H9 (cell line): ENCODE data around the gene TFF1. TPM values are rescaled to one million over a fixed set of nuclear protein-coding genes. Genes with fewer than 3 reads are reported as not detected.

Experiments used
- DNase-seq: peaks from one replicate; pipeline ENCODE4 v3.0.0-alpha.2; 2017
- H2AFZ ChIP-seq: one replicate; pipeline ENCODE4 v1.6.1; 2013; ENCODE audit warnings: mild to moderate bottlenecking, low read length, control low read depth, moderate library complexity
- H2AK5ac ChIP-seq: 2 replicates; pipeline ENCODE4 v1.6.1; 2013; ENCODE audit warnings: low read length, control low read depth, mixed read lengths; ENCODE audit not compliant: insufficient read length
- H2BK120ac ChIP-seq: one replicate; pipeline ENCODE4 v1.6.1; 2013; ENCODE audit warnings: low read depth, mild to moderate bottlenecking, low read length, control low read depth, inconsistent platforms; ENCODE audit not compliant: poor library complexity, severe bottlenecking
- H2BK12ac ChIP-seq: 2 replicates; pipeline ENCODE4 v1.6.1; 2013; ENCODE audit warnings: low read length, control low read depth, mixed read lengths, low read depth; ENCODE audit not compliant: insufficient read length
- H2BK15ac ChIP-seq: 2 replicates; pipeline ENCODE4 v1.6.1; 2013; ENCODE audit warnings: low read depth, low read length, control low read depth
- H2BK20ac ChIP-seq: one replicate; pipeline ENCODE4 v1.6.1; 2013; ENCODE audit warnings: low read depth, mild to moderate bottlenecking, low read length, control low read depth, inconsistent platforms; ENCODE audit not compliant: poor library complexity, severe bottlenecking
- H2BK5ac ChIP-seq: 2 replicates; pipeline ENCODE4 v1.6.1; 2013; ENCODE audit warnings: low read length, control low read depth, mixed read lengths; ENCODE audit not compliant: insufficient read length
- H3K14ac ChIP-seq: 2 replicates; pipeline ENCODE4 v1.6.1; 2013; ENCODE audit warnings: low read length, control low read depth; ENCODE audit not compliant: insufficient read depth
- H3K18ac ChIP-seq: 2 replicates; pipeline ENCODE4 v1.6.1; 2013; ENCODE audit warnings: low read depth, mild to moderate bottlenecking, mixed read lengths, low read length, control low read depth; ENCODE audit not compliant: insufficient read length
- H3K23ac ChIP-seq: 2 replicates; pipeline ENCODE4 v1.6.1; 2013; ENCODE audit warnings: low read length, control low read depth, mixed read lengths, low read depth; ENCODE audit not compliant: insufficient read length
- H3K23me2 ChIP-seq: 2 replicates; pipeline ENCODE4 v1.6.1; 2013; ENCODE audit warnings: low read depth, mild to moderate bottlenecking, mixed read lengths, low read length, control low read depth; ENCODE audit not compliant: insufficient read length, poor library complexity, severe bottlenecking
- H3K27ac ChIP-seq: 2 replicates; pipeline ENCODE4 v1.5.1; 2013; ENCODE audit warnings: low read length, control low read depth, mixed read lengths, low read depth; ENCODE audit not compliant: insufficient read length
- H3K27me3 ChIP-seq: 2 replicates; pipeline ENCODE4 v1.6.1; 2013; ENCODE audit warnings: low read length, control low read depth, inconsistent platforms; ENCODE audit not compliant: insufficient read depth
- H3K4ac ChIP-seq: 2 replicates; pipeline ENCODE4 v1.6.1; 2013; ENCODE audit warnings: low read depth, mild to moderate bottlenecking, control low read depth, inconsistent platforms, low read length, moderate library complexity
- H3K4me1 ChIP-seq: 2 replicates; pipeline ENCODE4 v1.6.1; 2013; ENCODE audit warnings: low read length, control low read depth, inconsistent platforms; ENCODE audit not compliant: insufficient read depth
- H3K4me2 ChIP-seq: 2 replicates; pipeline ENCODE4 v1.6.1; 2013; ENCODE audit warnings: low read length, control low read depth, mixed read lengths; ENCODE audit not compliant: insufficient read length, insufficient read depth
- H3K56ac ChIP-seq: 2 replicates; pipeline ENCODE4 v1.6.1; 2013; ENCODE audit warnings: low read depth, mild to moderate bottlenecking, mixed read lengths, low read length, control low read depth; ENCODE audit not compliant: insufficient read length
- H3K79me1 ChIP-seq: 2 replicates; pipeline ENCODE4 v1.6.1; 2013; ENCODE audit warnings: low read depth, mild to moderate bottlenecking, moderate library complexity, low read length, control low read depth, inconsistent platforms; ENCODE audit not compliant: insufficient read depth, poor library complexity, severe bottlenecking
- H3K79me2 ChIP-seq: 2 replicates; pipeline ENCODE4 v1.6.1; 2013; ENCODE audit warnings: low read length, control low read depth, inconsistent platforms; ENCODE audit not compliant: insufficient read depth
- H3K9ac ChIP-seq: 2 replicates; pipeline ENCODE4 v1.6.1; 2013; ENCODE audit warnings: low read length, control low read depth, mixed read lengths; ENCODE audit not compliant: insufficient read length; ENCODE audit errors: extremely low read depth
- H3K9me3 ChIP-seq: one replicate; pipeline ENCODE4 v1.6.1; 2013; ENCODE audit warnings: low read depth, low read length, inconsistent platforms; ENCODE audit not compliant: control insufficient read depth
- H3T11ph ChIP-seq: one replicate; pipeline ENCODE4 v1.6.1; 2013; ENCODE audit warnings: mild to moderate bottlenecking, low read length, control low read depth, inconsistent platforms
- H4K20me1 ChIP-seq: one replicate; pipeline ENCODE4 v1.6.1; 2013; ENCODE audit not compliant: control insufficient read depth, insufficient read length, insufficient read depth
- H4K5ac ChIP-seq: 2 replicates; pipeline ENCODE4 v1.6.1; 2013; ENCODE audit warnings: low read depth, mild to moderate bottlenecking, mixed read lengths, low read length, control low read depth; ENCODE audit not compliant: insufficient read length
- H4K8ac ChIP-seq: replicated peaks from 2 replicates; pipeline ENCODE4 v1.6.1; 2013; ENCODE audit warnings: low read length, control low read depth, mixed read lengths, low read depth; ENCODE audit not compliant: insufficient read length
- H4K91ac ChIP-seq: 2 replicates; pipeline ENCODE4 v1.6.1; 2013; ENCODE audit warnings: low read depth, mild to moderate bottlenecking, moderate library complexity, mixed read lengths, low read length, control low read depth; ENCODE audit not compliant: insufficient read length
- H3K27ac Mint-ChIP-seq, 3 experiments: 2 replicates in 2 of 3; 3 replicates in 1 of 3; pipeline ENCODE4 v1.8.0; 2020 to 2021; ENCODE audit warnings: mixed read lengths in 3 of 3, mild to moderate bottlenecking in 1 of 3, moderate library complexity in 1 of 3
- H3K27me3 Mint-ChIP-seq: 2 replicates; pipeline ENCODE4 v1.8.0; 2021; ENCODE audit warnings: low read depth, mild to moderate bottlenecking, moderate library complexity, mixed read lengths
- H3K36me3 Mint-ChIP-seq, 3 experiments: 2 replicates in 2 of 3; 3 replicates in 1 of 3; pipeline ENCODE4 v1.8.0; 2020 to 2021; ENCODE audit warnings: low read depth in 3 of 3, mixed read lengths in 3 of 3; ENCODE audit not compliant: insufficient read depth in 1 of 3
- H3K4me1 Mint-ChIP-seq, 2 experiments: 2 replicates each; pipeline ENCODE4 v1.8.0; 2020; ENCODE audit warnings: mixed read lengths in 2 of 2
- H3K4me3 Mint-ChIP-seq, 2 experiments: 2 replicates in 1 of 2; 3 replicates in 1 of 2; pipeline ENCODE4 v1.8.0; 2020 to 2021; ENCODE audit warnings: mild to moderate bottlenecking in 2 of 2, mixed read lengths in 2 of 2, moderate library complexity in 1 of 2
- H3K9me3 Mint-ChIP-seq, 2 experiments: 2 replicates in 1 of 2; 3 replicates in 1 of 2; pipeline ENCODE4 v1.8.0; 2020; ENCODE audit warnings: mild to moderate bottlenecking in 2 of 2, mixed read lengths in 2 of 2, moderate library complexity in 1 of 2
- WGBS: extraction: QIAGEN DNeasy Blood & Tissue Kit; methylation state at CpG from one replicate; pipeline ENCODE4 v1.1.7; 2013; ENCODE audit warnings: missing lambda C conversion rate, low lambda C conversion rate, mixed read lengths; ENCODE audit not compliant: insufficient read length; ENCODE audit errors: extremely low coverage; 5-methylcytosine and 5-hydroxymethylcytosine counted together
- total RNA-seq: library from RNA; stranded (reverse); gene quantifications from 2 replicates; pipeline ENCODE4 v1.2.1, GENCODE V29; 2021
- TF ChIP-seq, protein P1 (sequence below): fragments of 200-600 bp; sonication (generic); conservative IDR thresholded peaks from 3 replicates; pipeline ENCODE4 v1.8.0; 2021; ENCODE audit warnings: antibody characterized with exemption, mild to moderate bottlenecking

TFF1 gene
- total RNA-seq, 1 experiment from 2014 or later: not detected

DNA sequence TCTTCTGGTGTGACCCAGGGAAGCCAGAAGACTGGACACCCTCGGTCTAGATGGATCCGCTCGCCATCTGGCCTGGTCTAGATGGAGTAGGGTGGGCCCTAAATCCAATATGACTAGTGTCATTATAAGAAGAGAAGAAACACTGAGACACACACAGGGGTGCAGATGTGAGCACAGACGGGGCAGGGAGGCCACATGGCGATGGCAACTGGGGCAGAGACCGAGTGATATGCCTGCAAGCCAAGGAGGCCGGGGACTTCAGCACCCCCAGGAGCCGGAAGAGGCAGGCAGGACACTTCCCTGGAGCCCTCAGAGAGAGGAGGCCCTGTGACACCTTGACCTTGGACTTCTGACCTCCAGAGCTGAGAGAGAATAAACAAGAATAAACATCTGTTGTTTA, 45.5 kb downstream of the TFF1 start:
- no peak overlapping the region for H4K91ac ChIP-seq
- peaks cover 0 to 3% (median 0%) of the 10 kb centered on the region in 3 experiments; a peak in 2 of 7 replicates for H3K36me3 Mint-ChIP-seq
- no peaks in the 10 kb centered on the region for H3K79me2 ChIP-seq
- no peak overlapping the region for H2AK5ac ChIP-seq
- H4K5ac ChIP-seq: no peak overlapping the region
- no peak overlapping the region for H2BK20ac ChIP-seq
- H3K4me2 ChIP-seq: no peak overlapping the region
- H3K27ac ChIP-seq: no peak overlapping the region
- no peak overlapping the region for H3K9ac ChIP-seq
- H4K8ac ChIP-seq: no peak overlapping the region
- TF ChIP-seq, protein P1, sequence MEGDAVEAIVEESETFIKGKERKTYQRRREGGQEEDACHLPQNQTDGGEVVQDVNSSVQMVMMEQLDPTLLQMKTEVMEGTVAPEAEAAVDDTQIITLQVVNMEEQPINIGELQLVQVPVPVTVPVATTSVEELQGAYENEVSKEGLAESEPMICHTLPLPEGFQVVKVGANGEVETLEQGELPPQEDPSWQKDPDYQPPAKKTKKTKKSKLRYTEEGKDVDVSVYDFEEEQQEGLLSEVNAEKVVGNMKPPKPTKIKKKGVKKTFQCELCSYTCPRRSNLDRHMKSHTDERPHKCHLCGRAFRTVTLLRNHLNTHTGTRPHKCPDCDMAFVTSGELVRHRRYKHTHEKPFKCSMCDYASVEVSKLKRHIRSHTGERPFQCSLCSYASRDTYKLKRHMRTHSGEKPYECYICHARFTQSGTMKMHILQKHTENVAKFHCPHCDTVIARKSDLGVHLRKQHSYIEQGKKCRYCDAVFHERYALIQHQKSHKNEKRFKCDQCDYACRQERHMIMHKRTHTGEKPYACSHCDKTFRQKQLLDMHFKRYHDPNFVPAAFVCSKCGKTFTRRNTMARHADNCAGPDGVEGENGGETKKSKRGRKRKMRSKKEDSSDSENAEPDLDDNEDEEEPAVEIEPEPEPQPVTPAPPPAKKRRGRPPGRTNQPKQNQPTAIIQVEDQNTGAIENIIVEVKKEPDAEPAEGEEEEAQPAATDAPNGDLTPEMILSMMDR: no peak
- H2BK120ac ChIP-seq: no peak overlapping the region
- peaks cover 3% of the 10 kb centered on the region; the same call in 1 of the 2 replicates for H3K27me3 Mint-ChIP-seq
- H3K27ac Mint-ChIP-seq: no peak overlapping the region; a peak in 1 of 7 replicates
- DNase-seq: no peak
- no peaks in the 10 kb centered on the region for H3K79me1 ChIP-seq
- H2BK5ac ChIP-seq: no peak overlapping the region
- no peaks in the 10 kb centered on the region for H4K20me1 ChIP-seq
- no peak overlapping the region for H3K4me3 Mint-ChIP-seq
- peaks cover 0 to 9% of the 10 kb centered on the region in 2 experiments; a peak in 2 of 5 replicates for H3K9me3 Mint-ChIP-seq
- no peaks in the 10 kb centered on the region for H3K9me3 ChIP-seq
- H3K4me1 Mint-ChIP-seq: peaks cover 27 to 30% of the 10 kb centered on the region in 2 experiments
- H3K56ac ChIP-seq: no peak overlapping the region
- no peak overlapping the region for H3K23ac ChIP-seq
- H3K14ac ChIP-seq: no peak overlapping the region
- no peak overlapping the region for H3T11ph ChIP-seq
- H2BK12ac ChIP-seq: no peak overlapping the region
- H3K27me3 ChIP-seq: no peaks in the 10 kb centered on the region
- no peak overlapping the region for H2AFZ ChIP-seq
- no peak overlapping the region for H3K4ac ChIP-seq
- no peak overlapping the region for H3K18ac ChIP-seq
- no CpG with 5 or more reads among the region's 8 CpGs for WGBS
- H3K4me1 ChIP-seq: peaks cover 7% of the 10 kb centered on the region; the same call in 1 of the 2 replicates
- H3K23me2 ChIP-seq: no peaks in the 10 kb centered on the region
- no peak overlapping the region for H2BK15ac ChIP-seq
